GM08714 (cell line): ENCODE results near the gene EVX1.

Source experiments
- H3K4me3 ChIP-seq: fragments of 200-500 bp; sonication (Bioruptor generic); 2 replicates; pipeline ENCODE4 v1.5.1; 2014; ENCODE audit warnings: mild to moderate bottlenecking, low read length, inconsistent platforms
- ZNF274 ChIP-seq: IDR thresholded peaks from 2 replicates; pipeline ENCODE4 v1.6.1; 2012; ENCODE audit warnings: mild to moderate bottlenecking, low read depth, low read length

EVX1 gene

GRCh38 chr7:27235387-27236311 is 7.0 kb upstream of the EVX1 start:
- TF ChIP-seq ZNF274 = no peak
- H3K4me3 ChIP-seq = no peak overlapping the region; the same call in 1 of the 2 replicates

GRCh38 chr7:27237735-27238334 is 4.8 kb upstream of the EVX1 start:
- TF ChIP-seq ZNF274 = no peak
- no peak overlapping the region for H3K4me3 ChIP-seq

GRCh38 chr7:27238979-27239386 is 3.6 kb upstream of the EVX1 start:
- no peak for TF ChIP-seq ZNF274
- H3K4me3 ChIP-seq = no peak overlapping the region

GRCh38 chr7:27239387-27240014 is 3.1 kb upstream of the EVX1 start:
- no peak overlapping the region for H3K4me3 ChIP-seq
- TF ChIP-seq ZNF274 = no peak

- H3K4me3 ChIP-seq = no peak overlapping the region
These were observed 2.4 kb upstream of the EVX1 start for GRCh38 chr7:27240015-27240731.

GRCh38 chr7:27241189-27242056 is 1.2 kb upstream of the EVX1 start:
- no peak for TF ChIP-seq ZNF274
- H3K4me3 ChIP-seq = no peak overlapping the region

More at GRCh38 chr7:27240015-27240731, 2.4 kb upstream of the EVX1 start:
- TF ChIP-seq ZNF274 = no peak

- TF ChIP-seq ZNF274 = no peak
- no peak overlapping the region for H3K4me3 ChIP-seq
These were observed 448 bp upstream of the EVX1 start for GRCh38 chr7:27242154-27242553.

GRCh38 chr7:27243340-27244163 is 950 bp downstream of the EVX1 start:
- no peak overlapping the region for H3K4me3 ChIP-seq

GRCh38 chr7:27244488-27245123 is 2.0 kb downstream of the EVX1 start:
- no peak for TF ChIP-seq ZNF274
- H3K4me3 ChIP-seq = no peak overlapping the region

More at GRCh38 chr7:27243340-27244163, 950 bp downstream of the EVX1 start:
- no peak for TF ChIP-seq ZNF274

- no peak for TF ChIP-seq ZNF274
- no peak overlapping the region for H3K4me3 ChIP-seq
These were observed 2.7 kb downstream of the EVX1 start for GRCh38 chr7:27245124-27245797.

- no peak for TF ChIP-seq ZNF274
- H3K4me3 ChIP-seq = no peak overlapping the region
These were observed 3.4 kb downstream of the EVX1 start for GRCh38 chr7:27245798-27246691.
